ENCODE results near the gene PTPN13. TPM values are rescaled to one million over a fixed set of nuclear protein-coding genes. Genes with fewer than 3 reads are reported as not detected.

Gene PTPN13
- total and polyA plus RNA-seq, 12 donors: 0.70 to 5.5 (median 2.7) TPM

DNA sequence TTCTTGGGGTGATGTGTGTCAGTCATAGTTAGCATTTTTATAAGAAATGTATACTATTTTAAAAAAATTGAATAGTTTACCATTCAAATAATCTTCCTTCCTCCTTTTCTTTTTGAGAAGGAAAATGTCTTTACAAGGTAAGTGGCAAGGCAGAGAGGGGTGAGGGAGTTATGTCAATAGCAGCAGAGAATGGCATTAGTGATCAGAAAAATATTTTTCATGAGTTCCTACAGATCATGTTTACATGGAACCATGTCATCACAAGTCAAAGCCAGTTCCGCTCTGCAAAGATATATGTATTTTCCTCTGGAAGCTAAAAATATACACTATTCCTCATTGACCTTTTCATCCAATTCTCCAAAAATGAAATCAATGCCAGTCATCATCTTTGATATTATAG is 67.3 kb downstream of the PTPN13 start:
- WGBS, 2 donors: 85 to 90% methylated on average over 1 of the region's 1 CpG
- Histone ChIP-seq H3K27ac (no peak overlapping the region), H3K4me3 (no peak overlapping the region), H3K9me3 (no peaks in the 10 kb centered on the region), H3K4me1 (no peaks in the 10 kb centered on the region), H3K36me3 (no peaks in the 10 kb centered on the region), H3K27me3 (no peaks in the 10 kb centered on the region)
- TF ChIP-seq, protein P1, sequence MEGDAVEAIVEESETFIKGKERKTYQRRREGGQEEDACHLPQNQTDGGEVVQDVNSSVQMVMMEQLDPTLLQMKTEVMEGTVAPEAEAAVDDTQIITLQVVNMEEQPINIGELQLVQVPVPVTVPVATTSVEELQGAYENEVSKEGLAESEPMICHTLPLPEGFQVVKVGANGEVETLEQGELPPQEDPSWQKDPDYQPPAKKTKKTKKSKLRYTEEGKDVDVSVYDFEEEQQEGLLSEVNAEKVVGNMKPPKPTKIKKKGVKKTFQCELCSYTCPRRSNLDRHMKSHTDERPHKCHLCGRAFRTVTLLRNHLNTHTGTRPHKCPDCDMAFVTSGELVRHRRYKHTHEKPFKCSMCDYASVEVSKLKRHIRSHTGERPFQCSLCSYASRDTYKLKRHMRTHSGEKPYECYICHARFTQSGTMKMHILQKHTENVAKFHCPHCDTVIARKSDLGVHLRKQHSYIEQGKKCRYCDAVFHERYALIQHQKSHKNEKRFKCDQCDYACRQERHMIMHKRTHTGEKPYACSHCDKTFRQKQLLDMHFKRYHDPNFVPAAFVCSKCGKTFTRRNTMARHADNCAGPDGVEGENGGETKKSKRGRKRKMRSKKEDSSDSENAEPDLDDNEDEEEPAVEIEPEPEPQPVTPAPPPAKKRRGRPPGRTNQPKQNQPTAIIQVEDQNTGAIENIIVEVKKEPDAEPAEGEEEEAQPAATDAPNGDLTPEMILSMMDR (IDR thresholded peaks at IDR 0.05): no peak
- ATAC-seq: no peak
- intact Hi-C loops (cut with DNase I): no loop called here
- DNase-seq: no peak

DNA sequence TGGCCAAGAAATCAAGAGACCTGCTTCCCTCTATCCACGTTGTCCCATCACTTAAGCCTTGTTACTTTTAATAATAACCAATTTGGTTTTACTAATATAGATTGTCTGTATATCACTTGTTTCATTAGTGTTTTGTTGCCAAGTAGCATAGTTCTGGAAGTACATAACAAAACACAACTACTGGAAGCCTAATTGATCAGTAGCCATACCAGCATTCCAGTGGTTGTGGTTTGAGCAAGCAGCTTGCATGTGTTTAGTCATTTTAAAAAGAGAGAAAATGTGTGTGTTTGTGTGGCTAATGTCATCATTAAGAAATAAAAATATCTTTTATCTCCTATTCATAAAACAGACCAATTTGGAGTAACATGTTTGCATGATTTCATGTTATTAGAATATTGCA is 70.8 kb downstream of the PTPN13 start:
- WGBS, 2 donors: 41 to 87% methylated on average over 1 of the region's 1 CpG
- intact Hi-C loops (cut with DNase I): no loop called here

DNA sequence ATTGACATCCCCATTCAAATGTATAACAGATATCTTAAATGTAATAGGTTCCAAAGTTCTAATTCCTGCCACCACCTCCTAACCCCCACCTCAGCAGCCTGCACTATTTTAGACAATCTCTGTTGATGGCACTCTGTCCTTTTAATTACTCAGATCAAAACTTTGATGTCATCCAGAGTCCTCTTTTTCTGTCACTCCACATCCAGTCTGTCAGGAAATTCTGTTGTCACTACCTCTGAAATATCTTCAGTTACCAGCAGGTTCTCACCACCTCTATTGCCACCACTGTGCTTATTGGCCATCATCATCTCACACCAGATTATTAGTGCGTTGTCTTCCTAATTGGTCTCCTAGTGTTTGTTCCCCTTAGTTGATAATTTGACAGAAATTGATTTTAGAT is 76.2 kb downstream of the PTPN13 start:
- intact Hi-C loops (cut with DNase I): loop anchor here in 1 of 10 donors (5.0 kb wide), 1 partner anchor 363 kb away; no protein-coding TSS in a partner anchor
- Histone ChIP-seq H3K4me1 (no peaks in the 10 kb centered on the region), H3K36me3 (no peaks in the 10 kb centered on the region), H3K4me3 (no peak overlapping the region), H3K27ac (no peak overlapping the region), H3K9me3 (no peaks in the 10 kb centered on the region), H3K27me3 (no peaks in the 10 kb centered on the region)
- TF ChIP-seq, protein P1 (IDR thresholded peaks at IDR 0.05): no peak
- WGBS, 2 donors: 79 to 82% methylated on average over 1 of the region's 1 CpG
- ATAC-seq (no peak), DNase-seq (no peak)

More for the DNA sequence above, 70.8 kb downstream of the PTPN13 start:
- Histone ChIP-seq H3K9me3 (no peaks in the 10 kb centered on the region), H3K27ac (no peak overlapping the region), H3K4me1 (no peaks in the 10 kb centered on the region), H3K36me3 (no peaks in the 10 kb centered on the region), H3K27me3 (no peaks in the 10 kb centered on the region), H3K4me3 (no peak overlapping the region)
- no peak for ATAC-seq
- no peak for DNase-seq
- TF ChIP-seq, protein P1 (IDR thresholded peaks at IDR 0.05): no peak

DNA sequence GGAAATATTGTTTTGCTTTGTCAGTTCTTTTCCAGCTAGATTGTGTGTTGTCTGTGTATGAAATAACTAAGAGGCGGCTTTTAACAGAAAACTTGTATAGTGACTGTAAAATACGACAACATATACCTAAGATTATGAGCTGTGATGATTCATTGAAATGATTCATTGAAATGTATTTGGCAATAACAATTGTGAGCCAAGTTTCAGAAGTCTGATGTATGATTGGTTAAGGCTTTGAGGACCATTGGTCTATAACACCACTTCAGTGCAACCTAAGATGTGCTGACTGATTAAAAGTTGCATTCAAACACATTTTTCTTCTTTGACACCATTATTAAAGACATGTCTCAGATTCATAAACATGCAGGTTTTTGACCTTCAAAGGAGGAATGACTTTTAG is 76.6 kb downstream of the PTPN13 start:
- H3K9me3 ChIP-seq: no peaks in the 10 kb centered on the region
- TF ChIP-seq, protein P1 (IDR thresholded peaks at IDR 0.05): no peak
- no peaks in the 10 kb centered on the region for H3K36me3 ChIP-seq
- ATAC-seq (no peak), DNase-seq (no peak)
- intact Hi-C loops (cut with DNase I): loop anchor here in 1 of 10 donors (5.0 kb wide), 1 partner anchor 363 kb away; no protein-coding TSS in a partner anchor
- no peaks in the 10 kb centered on the region for H3K4me1 ChIP-seq
- 90 to 94% methylated on average over 2 of the region's 2 CpGs for WGBS, 2 donors
- H3K4me3 ChIP-seq: no peak overlapping the region
- H3K27ac ChIP-seq: no peak overlapping the region
- no peaks in the 10 kb centered on the region for H3K27me3 ChIP-seq

All from heart right ventricle (tissue), 16 donors.